ENCODE measurements around the gene FAM221B. TPM values are rescaled to one million over a fixed set of nuclear protein-coding genes. Genes with fewer than 3 reads are reported as not detected.
A peak's percentile ranks its signal among the peaks of the same experiment; 100 is the strongest.

Gene FAM221B
- total and polyA plus RNA-seq, 2 of the 4 experiments (the other 2 are of a cell fraction), result not detected

- in situ Hi-C loops (cut with MboI; ENCODE audit: low sequenced_read_pairs), result no loop called here
- no peak overlapping the region for H2AK5ac ChIP-seq (ENCODE audit: low read depth, low read length)
- intact Hi-C loops (cut with micrococcal nuclease), result loop anchor here (10.0 kb wide), 1 partner anchor 205 kb away; no protein-coding TSS in a partner anchor
- H2AK9ac ChIP-seq (replicated peaks; ENCODE audit: low read depth, low read length, poor library complexity), result no peak overlapping the region
- no peak overlapping the region for H3K56ac ChIP-seq (ENCODE audit: extremely low read depth, insufficient read depth, low read length)
- no TSS peak for BruUV-seq (replicated peaks)
- H3K27ac ChIP-seq (ENCODE audit: insufficient read depth, low read length), result no peak overlapping the region
- TF ChIP-seq CHD1 (IDR thresholded peaks at IDR 0.05; ENCODE audit: low read depth, low read length), result no peak
- TF ChIP-seq CEBPB (IDR thresholded peaks at IDR 0.05; ENCODE audit: low read depth, low read length), result no peak
- no peak for TF ChIP-seq MXI1 (IDR thresholded peaks at IDR 0.05; ENCODE audit: borderline replicate concordance, low read depth, low read length)
- TF ChIP-seq RFX5 (IDR thresholded peaks at IDR 0.05; ENCODE audit: low read depth, low read length), result no peak
- no peak for TF ChIP-seq FOS (IDR thresholded peaks at IDR 0.05; ENCODE audit: low read depth, low read length)
- TF ChIP-seq POLR2A (IDR thresholded peaks at IDR 0.05; ENCODE audit: low read depth, low read length), result no peak
- no peak for TF ChIP-seq RCOR1 (IDR thresholded peaks at IDR 0.05; ENCODE audit: insufficient replicate concordance, low read length)
- no peak for TF ChIP-seq SMC3 (IDR thresholded peaks at IDR 0.05; ENCODE audit: low read depth, low read length)
- TF ChIP-seq ELK1 (IDR thresholded peaks at IDR 0.05; ENCODE audit: borderline replicate concordance, low read depth, low read length), result no peak
- TF ChIP-seq MAZ (IDR thresholded peaks at IDR 0.05; ENCODE audit: borderline replicate concordance, low read depth, low read length), result no peak
- no peak for TF ChIP-seq USF2 (IDR thresholded peaks at IDR 0.05; ENCODE audit: low read depth, low read length)
- TF ChIP-seq MAFK (IDR thresholded peaks at IDR 0.05; ENCODE audit: low read depth, low read length), result no peak
- TF ChIP-seq NFE2L2 (IDR thresholded peaks at IDR 0.05; ENCODE audit: low read depth, low read length), result no peak
- TF ChIP-seq RAD21 (IDR thresholded peaks at IDR 0.05; ENCODE audit: low read length), result no peak
- no peak for TF ChIP-seq BHLHE40 (IDR thresholded peaks at IDR 0.05; ENCODE audit: low read depth, low read length)
- no peak for TF ChIP-seq CTCF (conservative IDR thresholded peaks at IDR 0.05; ENCODE audit: low read depth, low read length)
- no peaks in the 10 kb centered on the region for H3K79me1 ChIP-seq (ENCODE audit: low read depth in 1 of 2, low read length in 2 of 2)
- peaks cover 2% of the 10 kb centered on the region; the same call in 1 of the 2 replicates for H3K4me1 ChIP-seq (ENCODE audit: control insufficient read depth, insufficient read depth, low read length)
- H2BK5ac ChIP-seq (ENCODE audit: low read depth, low read length, poor library complexity, severe bottlenecking), result no peak overlapping the region
- H3K18ac ChIP-seq (ENCODE audit: low read depth, low read length), result no peak overlapping the region
- no peak overlapping the region for H2BK120ac ChIP-seq (ENCODE audit: low read depth, low read length)
- no peak overlapping the region for H4K5ac ChIP-seq (ENCODE audit: low read depth, low read length)
- no peak overlapping the region for H2BK20ac ChIP-seq (ENCODE audit: low read depth, low read length)
- H3K4me3 ChIP-seq (ENCODE audit: insufficient read depth, low read depth, low read length), result no peak overlapping the region
- H3K4me2 ChIP-seq (ENCODE audit: low read depth, low read length), result no peak overlapping the region
- ChIA-PET POLR2A (ENCODE audit: unreplicated experiment) (no interaction called here), CTCF (interaction anchor here (1.3 kb wide), 1 partner anchor 62 kb away, joined by 3 read pairs; no protein-coding TSS in a partner anchor)
- ATAC-seq (ENCODE audit: low read depth) (no peak), DNase-seq (peak; percentile 77)
- no peak overlapping the region for H3K9ac ChIP-seq (ENCODE audit: low read depth, low read length)
- peaks cover 4% of the 10 kb centered on the region for H3K9me1 ChIP-seq (ENCODE audit: insufficient read depth, low read length)
- H4K91ac ChIP-seq (ENCODE audit: insufficient read depth, low read depth, low read length), result no peak overlapping the region
- H2BK15ac ChIP-seq (ENCODE audit: low read depth, low read length), result no peak overlapping the region
- H3K27me3 ChIP-seq (ENCODE audit: control insufficient read depth, insufficient read depth, low read length), result peaks cover 6% of the 10 kb centered on the region; the same call in 1 of the 2 replicates
- H3K14ac ChIP-seq (replicated peaks; ENCODE audit: low read depth, low read length), result no peak overlapping the region
- no peaks in the 10 kb centered on the region for H3K36me3 ChIP-seq (ENCODE audit: control insufficient read depth, insufficient read depth, low read length)
- H3K4ac ChIP-seq (ENCODE audit: low read depth, low read length), result no peak overlapping the region; the same call in 1 of the 2 replicates
- peaks cover 4% of the 10 kb centered on the region for H4K20me1 ChIP-seq (ENCODE audit: insufficient read depth, low read length)
- peak overlapping the region; percentile 34 for H2AFZ ChIP-seq (replicated peaks; ENCODE audit: low read length, poor library complexity)
- no peak overlapping the region for H3K23ac ChIP-seq (ENCODE audit: low read depth, low read length)
- dilution Hi-C loops (cut with HindIII; ENCODE audit: low sequenced_read_pairs, unreplicated experiment), result no loop called here
- H3K9me3 ChIP-seq (ENCODE audit: control insufficient read depth, insufficient read depth, low read length), result no peaks in the 10 kb centered on the region
- no peak overlapping the region for H4K8ac ChIP-seq (ENCODE audit: low read depth in 2 of 2, low read length in 2 of 2)
These were observed 8.5 kb downstream of the FAM221B start for GRCh38 chr9:35820076-35820475.
